ENCODE results near the gene LIMS2.

The LIMS2 gene

DNA sequence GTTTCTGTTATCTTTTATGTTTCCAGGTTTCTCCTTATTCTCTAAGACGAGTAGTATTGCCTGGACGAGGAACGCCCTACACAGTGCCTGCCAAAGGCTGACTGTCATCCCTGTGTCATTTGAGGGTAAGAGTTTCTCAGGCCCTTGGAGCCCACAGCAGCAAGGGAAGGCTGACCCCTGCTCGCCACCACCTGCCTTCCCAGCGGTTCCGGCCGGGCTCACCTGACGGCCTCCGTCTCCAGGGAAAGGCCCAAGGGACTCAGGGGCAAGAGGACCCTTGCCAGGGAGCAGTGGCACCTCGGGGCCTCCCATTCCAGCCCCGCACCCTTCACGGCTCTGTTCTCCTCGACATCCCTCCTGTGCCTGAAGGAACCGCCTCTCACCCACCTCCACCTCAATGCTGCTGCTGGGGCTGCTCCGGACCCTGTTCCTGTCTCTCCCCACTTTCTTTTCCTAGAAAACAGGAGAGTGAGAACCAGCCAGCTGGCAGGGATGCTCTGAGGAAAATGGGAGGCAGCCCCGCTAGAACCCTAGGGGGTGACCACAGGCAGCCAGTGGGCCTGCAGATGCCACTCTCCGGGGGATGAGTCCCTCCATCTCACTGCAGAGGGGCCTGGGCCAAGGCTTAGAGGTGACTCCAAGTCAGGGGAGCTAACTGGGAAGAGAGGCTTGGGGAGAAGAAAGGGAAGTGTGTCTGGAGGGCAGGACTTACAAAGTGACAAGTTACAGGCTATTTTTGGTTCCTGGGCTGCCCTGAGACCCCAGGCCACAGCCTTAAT lies 1.9 kb downstream of the LIMS2 start:
- no peak for DNase-seq

DNA sequence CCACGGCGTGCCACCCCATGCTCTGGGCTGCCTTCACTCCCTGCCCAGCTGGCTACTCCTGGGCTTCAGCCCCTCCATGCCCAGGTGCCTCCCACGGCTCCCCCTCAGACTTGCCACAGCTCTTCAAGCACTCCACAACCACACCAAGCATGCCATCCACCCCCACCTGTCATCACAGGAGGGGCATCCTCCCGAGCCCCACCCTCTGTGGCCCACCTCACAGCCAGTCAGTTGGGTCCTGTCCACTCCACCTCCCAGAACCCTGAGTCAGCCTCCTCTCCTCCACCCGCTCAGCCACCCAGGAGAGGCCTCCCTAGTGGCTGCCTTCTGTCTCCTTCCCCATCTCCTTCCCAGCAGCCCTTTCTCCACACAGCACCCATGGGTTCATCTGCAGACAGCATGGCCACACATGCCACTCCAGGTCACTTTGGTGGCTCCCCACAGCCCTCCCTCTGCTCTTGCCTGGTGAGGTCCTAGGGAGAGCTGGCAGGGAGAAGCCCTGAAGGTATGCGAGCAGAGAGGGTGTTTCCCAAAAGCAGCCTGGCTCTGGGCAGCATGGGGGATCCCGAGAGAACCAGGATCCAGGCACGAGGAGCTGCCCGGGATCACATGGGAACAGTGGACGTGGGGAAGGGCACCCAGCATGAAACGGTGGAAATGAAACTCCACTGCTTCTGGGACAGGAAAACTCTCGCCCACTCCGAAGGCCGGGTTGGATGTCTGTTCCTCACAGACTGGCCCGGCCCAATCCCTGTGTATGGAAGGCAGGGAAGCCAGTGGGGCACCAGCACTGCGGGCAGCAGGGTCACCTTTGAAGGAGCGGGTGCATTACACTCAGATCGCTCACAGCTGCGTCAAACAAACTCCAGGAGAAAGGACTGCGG lies 2.7 kb downstream of the LIMS2 start:
- DNase-seq = no peak

DNA sequence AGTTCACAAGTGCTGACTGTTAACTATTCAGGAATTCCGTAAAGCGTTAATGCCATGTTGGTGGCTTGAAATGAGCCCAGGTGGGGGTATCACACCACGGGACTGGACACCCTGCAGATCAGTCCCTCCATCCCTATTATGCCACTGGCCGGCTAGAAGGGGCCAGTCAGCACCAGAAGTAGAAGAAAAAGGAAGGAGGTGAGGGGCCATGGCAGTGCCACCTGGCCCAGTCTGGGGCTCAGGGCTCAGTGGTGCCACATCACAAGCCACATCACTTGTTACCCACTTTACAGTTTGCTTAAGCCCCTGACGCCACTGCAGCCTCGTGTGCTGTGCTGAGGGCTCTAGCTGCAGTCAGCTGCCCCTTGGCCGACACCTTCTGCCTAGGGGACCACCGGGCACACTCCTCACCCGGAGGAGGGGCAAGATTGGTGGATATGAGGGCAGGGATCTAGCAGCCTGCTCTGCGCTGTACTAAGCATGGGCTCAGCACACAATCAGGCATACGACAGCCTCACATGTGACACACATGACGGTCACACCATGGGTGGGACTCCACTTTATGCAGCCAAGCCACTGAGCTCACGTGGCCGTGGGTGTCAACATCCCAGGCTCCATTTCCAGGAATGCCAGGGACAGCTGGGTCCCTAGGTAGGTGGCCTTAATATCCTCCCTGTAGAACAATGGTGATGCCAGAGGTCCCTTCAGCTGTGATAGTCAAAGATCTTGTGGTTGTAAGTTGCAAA lies 3.6 kb downstream of the LIMS2 start:
- no peak for DNase-seq

DNA sequence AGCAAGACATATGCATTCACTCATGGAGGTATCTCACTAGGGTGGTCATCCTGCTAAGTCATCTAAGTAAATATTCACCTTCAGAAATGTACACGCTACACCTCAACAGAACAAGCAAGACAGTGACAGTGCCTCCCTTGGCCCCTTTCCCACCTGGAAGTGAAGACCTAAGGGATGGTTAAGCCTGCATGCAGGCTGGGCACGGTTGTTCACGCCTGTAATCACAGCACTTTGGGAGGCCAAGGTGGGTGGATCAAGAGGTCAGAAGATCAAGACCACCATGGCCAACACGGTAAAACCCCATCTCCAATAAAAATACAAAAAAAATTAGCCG lies 4.4 kb downstream of the LIMS2 start:
- no peak for DNase-seq

DNA sequence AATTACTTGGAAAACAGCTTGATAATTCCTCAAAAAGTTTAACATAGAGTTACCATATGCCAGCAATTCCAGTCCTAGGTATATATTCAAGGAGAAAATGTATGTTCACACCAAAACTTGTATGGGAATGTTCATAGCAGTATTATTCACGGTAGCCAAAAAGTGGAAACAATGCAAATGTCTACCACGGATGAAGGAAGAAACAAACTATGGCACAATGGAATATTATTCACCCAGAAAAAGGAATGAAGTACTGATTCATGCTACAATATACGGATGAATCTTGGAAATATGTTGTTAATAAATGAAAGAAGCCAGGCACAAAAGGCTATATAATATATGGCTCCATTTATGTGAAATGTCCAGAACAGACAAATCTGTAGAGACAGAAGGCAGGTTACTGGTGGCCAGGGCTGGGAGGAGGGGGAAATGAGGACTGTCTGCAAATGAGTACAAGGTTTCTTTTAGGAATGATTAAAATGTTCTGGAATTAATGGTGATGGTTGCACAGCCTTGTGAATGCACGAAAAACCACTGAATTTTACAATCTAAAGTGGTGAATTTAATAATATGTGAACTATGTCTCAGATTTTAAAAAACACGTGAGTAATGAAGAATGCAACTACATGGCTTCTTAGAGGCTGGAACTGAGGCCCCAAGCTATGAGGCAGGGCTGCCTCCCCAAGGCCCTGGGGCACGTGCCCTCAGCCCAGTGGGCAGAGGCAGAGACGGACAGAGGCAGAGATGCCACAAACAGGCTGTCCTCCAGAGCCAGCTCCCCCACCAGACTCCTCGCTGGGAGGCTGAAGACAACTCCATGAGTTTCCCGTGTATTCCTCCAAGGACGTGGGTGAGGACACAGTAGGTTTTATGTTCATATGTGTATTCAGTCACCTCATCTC lies 5.0 kb downstream of the LIMS2 start:
- no peak for DNase-seq

DNA sequence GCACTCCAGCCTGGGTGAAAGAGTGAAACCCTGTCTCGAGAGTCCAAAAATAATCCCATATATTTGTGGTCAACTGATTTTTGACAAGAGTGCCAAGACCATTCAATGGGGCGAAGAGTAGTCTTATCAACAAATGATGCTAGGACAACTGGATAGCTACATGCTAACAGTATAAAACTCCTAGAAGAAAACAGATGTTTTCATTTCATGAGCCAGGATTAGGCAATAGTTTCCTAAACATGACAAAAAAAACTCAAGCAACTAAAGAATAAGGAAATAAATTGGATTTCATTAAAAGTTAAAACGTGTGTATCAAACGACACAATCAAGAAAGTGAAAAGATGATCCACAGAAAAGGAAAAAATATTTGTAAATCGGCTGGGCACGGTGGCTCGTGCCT lies 6.3 kb downstream of the LIMS2 start:
- no peak for DNase-seq

DNA sequence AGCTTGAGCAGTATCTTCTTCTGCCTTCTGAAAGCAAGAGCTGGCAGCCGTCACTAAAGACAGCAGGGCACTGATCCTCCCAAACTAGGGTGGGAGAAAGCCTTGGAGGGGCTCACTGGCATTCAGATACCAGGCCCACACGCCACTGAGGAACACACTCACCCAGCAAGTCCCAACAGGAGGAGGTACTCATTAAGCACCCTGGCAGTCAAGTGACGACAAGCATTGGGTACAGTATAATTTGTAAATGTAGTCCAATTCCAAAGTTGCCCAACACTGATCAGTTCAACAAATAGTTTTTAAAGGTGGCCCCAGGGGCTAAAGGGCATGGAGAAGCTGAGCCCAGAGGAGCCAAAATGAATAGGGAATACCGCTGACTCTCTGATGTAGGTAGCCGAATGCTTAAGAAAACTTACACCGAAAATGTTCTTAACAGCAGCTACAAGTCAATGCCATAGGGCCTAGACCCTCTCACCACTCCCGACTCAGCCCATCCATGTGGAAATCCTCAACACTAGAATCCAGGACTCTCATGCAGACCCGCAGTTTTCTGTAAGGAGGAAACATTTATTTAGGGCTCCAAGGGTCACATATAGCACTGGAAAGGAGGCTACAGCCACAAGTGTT lies 9.9 kb downstream of the LIMS2 start:
- no peak for DNase-seq

DNA sequence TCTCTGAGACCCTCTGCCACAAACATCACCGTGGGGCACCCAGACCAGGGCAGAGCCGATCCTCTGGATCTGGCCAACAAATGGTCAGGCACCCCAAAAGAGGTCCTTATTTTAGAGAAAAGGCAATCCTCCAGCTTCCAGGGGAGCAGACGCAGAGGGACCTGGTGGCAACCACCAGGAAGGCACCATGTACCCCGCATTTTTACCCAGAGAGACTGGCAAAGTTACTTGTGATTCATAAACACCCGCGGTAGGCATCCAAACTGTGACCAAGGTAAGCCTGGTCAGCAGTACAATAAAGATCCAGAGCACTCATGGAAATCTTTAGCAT lies 10.5 kb downstream of the LIMS2 start:
- no peak for DNase-seq

DNA sequence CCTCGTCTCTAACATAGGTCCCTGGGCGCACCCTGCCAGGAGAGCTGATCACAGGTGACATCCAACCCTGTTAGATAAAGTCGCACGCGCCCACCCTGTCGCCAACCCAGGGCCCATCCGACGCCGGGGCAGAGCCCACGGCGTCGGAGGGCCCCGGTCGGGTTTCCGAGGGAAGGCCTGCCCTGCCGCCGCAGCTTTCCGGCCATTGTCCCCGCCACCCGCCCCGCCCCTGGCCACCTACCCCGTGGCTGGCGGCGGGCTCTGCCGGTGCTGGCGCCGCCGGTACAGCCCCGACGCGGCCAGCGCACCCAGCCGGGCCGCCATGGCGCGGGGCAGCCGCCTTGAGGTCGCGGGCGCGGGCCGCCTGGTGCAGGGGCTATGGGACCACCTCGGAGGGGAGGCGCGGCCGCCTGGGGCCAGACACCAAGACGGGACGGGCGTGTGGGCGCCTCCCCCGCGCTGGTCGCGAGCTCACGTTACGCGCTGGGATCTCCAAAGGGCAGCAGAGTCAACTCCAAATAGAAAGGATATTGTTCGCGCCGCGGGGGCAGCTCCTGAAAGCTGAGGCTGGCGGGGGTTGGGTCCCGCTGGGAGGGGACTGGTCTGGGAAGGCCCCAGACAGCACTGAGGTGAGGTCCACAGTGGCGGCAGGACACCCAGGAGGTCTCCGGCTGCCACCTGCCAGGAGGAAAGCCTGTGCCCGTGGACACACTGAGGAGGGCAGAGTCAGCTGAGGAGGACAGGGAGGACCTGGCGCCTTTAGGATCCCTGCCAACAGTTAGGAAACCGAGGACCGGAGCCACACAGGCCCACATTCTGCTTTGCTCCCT lies 11.1 kb downstream of the LIMS2 start:
- no peak for DNase-seq

DNA sequence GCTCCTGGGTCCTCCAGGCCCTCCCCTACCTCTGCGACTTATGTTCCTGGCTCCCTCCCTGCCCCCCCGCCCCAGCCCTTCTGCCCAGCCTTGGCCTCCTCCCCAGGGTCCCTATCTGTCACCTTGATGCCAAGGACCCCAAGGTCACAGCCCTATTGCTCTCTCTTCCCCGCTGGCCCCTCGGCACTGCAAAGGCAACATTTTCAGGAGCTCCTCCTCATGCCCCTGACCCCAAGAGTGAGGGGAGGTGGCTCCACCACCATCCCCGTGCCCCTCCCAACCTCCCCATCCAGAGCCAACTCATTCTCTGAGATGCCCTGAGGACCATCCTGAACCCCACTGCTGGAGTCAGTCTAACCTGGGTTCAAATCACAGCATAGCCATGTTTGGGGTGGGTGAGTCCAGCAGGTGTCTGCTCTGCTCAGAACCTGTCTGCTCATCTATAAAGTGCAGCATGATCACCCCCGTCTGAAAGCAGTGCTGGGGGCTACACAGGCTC lies 11.7 kb downstream of the LIMS2 start:
- no peak for DNase-seq

DNA sequence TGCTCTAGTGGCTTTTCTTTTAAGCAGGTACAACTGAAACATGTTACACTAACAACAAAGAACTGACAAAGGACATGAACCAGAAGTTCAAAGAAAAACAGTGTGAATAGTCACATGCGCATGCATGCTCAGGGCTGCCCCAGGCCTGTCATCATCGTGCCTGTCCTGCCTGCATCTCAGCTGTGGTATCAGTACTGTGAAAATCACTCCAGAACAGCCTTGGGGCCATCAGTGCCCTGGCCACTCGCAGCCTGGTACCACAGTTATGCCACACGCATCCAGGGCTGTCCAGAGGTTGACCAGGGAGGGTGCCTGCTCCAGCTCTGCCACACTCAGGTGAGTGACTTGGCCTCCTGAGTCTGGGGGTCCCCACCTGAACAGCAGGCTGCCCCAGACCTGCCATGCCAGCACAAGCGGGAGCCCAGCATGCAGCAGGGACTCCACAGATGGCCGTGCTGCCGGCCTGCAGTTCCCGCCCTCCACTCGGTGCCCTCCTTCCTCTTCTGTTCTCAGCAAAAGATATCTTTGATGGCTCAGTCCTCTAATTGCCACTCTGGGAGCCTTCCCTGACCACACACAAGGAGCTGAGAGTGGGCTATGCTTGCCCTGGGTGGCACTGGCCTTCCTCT lies 12.3 kb downstream of the LIMS2 start:
- no peak for DNase-seq

DNA sequence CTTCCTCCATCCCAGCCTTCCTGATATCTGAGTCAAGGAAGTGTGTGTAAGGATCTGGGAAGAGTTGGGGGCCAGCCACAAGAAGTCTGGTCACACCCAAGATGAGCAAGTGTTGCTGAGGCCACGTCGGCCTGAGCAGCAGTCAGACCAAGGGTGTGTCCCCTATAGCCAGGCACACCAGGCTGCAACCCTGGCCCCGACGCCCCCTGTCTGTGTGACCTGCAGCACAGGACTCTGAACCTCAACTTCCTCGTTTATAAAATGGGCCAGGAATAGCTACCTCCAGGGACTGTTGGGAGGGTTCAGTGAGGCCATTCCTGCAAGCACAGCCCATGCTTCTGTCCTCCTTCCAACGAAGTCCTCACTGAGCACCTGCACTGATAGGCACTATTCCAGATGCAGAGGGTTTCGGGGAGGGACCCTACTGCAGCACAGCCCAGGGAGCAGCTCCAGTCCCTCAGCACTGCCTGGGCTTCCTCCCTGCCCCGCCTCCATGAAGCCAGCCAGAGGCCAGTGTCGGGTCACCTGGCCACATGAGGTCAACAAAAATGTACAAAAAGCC lies 13.3 kb downstream of the LIMS2 start:
- no peak for DNase-seq

DNA sequence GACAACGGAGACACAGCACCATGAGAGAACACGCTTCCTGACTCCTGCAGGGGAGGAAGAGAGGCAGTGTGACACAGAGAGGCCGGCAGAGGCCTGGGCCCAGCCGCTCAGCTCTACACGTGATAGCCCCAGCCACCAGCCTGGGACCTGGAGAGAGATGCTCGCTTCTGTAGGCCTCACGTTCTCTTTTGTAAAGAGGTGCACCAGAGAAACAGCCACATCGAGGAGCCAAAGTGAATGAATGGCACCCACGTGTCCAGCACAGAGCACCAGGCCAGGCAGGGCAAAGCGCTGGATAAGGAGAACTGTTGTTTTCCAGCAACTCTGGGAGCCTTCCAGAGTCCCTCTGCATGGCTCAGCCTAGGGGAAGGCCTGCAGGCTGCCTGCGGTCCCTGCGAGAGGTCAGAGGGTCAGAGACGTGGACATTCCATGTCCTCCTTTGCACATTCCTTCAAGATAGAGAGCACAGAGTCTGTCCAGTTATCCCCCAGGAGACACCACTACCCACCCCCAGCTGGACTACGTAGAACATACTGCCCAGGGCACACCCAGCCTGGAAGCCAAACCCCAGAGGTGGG lies 14.2 kb downstream of the LIMS2 start:
- DNase-seq = no peak

DNA sequence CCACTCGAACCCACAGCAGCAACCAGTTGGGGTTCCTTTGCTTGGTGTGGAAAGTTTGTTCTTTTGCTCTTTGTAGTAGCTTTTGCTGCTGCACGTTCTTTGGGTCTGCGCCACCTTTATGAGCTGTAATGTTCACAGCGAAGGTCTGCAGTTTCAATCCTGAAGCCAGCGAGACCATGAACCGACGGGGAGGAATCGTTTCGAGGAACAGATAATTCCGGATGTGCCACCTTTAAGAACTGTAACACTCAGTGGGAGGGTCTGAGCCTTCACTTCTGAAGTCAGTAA lies 15.1 kb downstream of the LIMS2 start:
- no peak for DNase-seq

DNA sequence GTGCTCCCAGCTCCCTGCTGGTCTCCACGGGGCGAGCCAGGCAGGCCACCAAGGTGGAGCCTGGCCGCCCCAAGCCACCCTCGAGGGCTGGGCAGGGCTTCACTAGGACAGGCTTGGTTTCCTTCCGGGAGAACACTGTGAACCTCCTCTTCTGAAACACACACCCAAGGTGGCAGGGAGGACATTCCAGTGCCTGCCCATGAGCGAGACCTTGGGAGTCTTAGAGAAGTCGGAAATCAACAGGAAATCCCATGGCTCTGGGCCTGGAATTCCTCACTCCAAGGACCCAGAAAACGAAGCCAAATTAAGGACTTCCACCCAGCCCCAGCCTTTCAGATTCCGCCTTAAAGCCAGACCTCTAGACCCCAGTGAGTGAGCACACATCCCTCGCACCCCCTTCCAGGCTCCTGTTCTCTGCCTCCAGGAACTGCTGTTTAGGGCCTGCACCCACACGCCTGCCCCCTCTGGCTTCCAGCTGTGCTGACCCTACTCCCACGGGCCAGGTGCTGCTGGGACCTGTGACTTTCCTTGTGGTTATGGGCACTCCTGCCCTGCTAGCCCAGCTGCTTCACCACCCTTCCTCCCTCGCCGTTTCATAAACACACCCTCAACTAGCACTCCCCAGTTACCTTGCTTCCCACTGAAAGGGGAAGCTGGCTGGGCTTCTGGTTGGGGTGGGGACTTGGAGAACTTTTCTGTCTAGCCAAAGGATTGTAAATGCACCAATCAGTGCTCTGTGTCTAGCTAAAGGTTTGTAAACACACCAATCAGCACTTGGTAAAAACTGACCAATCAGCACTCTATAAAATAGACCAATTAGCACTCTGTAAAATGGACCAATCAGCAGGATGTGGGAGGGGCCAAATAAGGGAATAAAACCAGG lies 15.7 kb downstream of the LIMS2 start:
- DNase-seq = no peak

DNA sequence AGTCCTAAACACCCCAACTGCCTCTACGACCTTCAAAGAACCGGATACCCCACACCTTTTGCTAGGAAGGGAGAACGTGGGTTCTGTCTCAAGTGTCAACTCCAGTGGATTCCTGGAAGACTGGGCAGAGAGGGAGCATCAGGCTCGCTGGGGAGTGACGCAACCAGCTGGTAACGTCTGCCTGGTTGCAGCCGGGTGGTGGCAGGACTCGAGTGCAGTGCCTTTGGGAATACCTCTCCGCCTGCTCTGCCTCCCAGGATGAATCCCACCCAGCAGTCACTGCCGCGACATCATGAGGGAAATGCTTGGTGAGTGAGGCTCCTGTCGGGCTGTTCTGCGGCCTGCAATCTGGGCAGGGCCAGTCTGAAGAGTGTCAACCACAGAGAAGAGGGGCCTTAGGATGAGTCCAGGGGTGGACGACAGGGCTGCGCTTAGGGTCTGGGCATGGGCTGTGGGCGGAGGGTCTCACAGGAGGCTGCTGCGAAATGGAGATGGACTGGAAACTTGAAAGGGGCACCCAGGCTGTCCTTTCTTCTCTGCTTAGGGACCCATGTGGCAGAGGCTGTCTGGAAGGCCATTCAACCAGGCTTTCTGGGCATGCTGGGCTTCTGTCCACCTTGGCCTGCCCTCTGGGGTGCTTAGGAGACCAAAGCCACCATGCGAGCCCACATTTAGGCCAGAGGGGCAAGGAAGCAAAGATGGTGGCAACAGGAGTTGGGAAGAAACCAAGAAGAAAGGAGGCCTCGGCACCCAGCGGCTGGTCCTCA lies 16.5 kb downstream of the LIMS2 start:
- no peak for DNase-seq

DNA sequence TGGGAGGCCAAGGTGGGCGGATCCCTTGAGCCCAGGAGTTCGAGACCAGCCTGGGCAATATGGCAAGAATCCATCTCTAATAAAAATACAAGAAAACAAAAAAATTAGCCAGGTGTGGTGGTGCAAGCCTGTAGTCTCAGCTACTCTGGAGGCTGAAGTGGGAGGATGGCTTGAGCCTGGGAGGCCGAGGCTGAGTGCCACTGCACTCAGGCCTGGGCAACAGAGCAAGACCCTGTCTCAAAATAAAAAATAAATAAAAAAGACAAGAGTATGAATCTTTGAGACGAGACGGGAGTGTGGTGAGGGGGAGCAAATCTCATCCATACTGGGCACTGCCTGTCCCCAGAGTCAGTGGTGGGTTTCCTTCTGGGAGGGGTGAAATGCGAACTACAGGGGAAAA lies 17.2 kb downstream of the LIMS2 start:
- DNase-seq = no peak

DNA sequence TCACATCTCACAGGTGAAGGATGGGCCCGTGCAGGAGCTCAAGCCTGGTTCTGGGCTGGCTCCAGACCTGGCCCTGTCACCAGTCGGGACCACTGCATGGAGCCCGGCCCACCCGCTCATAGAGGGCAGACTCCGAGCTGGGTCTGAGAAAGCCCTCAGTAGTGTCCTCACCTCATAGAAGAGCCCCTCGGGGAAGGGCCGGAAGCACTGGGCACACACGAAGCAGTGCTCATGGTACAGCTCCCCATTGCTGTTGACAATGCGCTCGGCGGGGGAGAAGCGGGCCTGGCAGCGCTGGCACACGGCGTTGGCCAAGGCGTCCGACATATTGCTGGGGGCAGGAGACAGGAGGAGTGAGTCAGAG lies 18.1 kb downstream of the LIMS2 start:
- DNase-seq = no peak
